Fibroblast of mammary gland (primary cell): ENCODE data around the gene GCG.

Source experiments
- DNase-seq: peaks from one replicate; pipeline ENCODE4 v3.0.0-alpha.2; 2010; ENCODE audit warnings: low read depth
- H3K4me3 ChIP-seq: 2 replicates; pipeline ENCODE4 v1.5.1; 2011; ENCODE audit warnings: low read depth, mild to moderate bottlenecking, low read length, moderate library complexity; ENCODE audit not compliant: control insufficient read depth
- TF ChIP-seq, protein P1 (sequence below): conservative IDR thresholded peaks from 2 replicates; pipeline ENCODE4 v1.5.1; 2011; ENCODE audit warnings: low read depth, low read length, inconsistent platforms; ENCODE audit not compliant: control insufficient read depth, insufficient read depth

GCG gene

DNA sequence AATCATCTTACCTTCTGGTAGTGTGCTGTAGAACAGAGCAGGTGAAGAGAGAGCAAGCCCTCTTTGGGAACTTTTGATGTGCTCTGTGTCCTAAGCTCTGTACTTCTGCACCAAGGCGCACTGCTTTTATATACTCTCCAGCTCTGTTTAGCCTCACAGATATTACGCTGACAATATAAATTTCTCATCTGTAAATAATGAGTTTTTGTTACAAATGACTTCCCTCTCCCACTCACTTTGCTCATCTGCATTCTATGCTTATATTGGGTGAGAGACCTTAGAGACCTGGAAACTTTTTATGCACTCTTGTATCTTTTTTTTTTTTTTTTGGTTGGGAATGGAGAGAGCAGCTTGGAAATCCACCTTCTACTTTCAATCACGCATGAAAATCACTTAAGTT is at the start of gene GCG:
GCG (minus strand) TSS at position 101 of the 400 bp plus-strand sequence. CDS start 3,069 bp downstream, outside the sequence.
- H3K4me3 ChIP-seq: no peak within 1 kb of the TSS
- TF ChIP-seq, protein P1, sequence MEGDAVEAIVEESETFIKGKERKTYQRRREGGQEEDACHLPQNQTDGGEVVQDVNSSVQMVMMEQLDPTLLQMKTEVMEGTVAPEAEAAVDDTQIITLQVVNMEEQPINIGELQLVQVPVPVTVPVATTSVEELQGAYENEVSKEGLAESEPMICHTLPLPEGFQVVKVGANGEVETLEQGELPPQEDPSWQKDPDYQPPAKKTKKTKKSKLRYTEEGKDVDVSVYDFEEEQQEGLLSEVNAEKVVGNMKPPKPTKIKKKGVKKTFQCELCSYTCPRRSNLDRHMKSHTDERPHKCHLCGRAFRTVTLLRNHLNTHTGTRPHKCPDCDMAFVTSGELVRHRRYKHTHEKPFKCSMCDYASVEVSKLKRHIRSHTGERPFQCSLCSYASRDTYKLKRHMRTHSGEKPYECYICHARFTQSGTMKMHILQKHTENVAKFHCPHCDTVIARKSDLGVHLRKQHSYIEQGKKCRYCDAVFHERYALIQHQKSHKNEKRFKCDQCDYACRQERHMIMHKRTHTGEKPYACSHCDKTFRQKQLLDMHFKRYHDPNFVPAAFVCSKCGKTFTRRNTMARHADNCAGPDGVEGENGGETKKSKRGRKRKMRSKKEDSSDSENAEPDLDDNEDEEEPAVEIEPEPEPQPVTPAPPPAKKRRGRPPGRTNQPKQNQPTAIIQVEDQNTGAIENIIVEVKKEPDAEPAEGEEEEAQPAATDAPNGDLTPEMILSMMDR: no peak
- no peak for DNase-seq

DNA sequence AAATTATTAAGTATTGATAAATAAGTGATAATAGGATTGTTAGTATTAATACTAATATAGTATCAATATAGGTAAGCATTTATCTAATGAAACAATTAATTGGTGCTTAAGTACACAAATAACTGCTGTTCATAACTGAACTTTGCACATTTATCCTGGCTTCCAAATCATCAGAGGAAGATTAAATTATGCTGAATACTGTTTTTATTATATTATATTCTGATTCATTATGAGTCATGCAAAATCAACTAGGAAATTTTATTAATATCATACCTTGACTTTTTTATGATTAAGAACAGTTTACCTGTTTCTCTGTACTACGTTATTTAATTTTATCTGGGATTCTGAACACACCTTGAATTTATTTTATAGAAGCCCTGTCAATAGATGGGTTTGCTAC is 48.6 kb upstream of the GCG start:
- no peak for DNase-seq
- H3K4me3 ChIP-seq: no peak overlapping the region
- TF ChIP-seq, protein P1: no peak

DNA sequence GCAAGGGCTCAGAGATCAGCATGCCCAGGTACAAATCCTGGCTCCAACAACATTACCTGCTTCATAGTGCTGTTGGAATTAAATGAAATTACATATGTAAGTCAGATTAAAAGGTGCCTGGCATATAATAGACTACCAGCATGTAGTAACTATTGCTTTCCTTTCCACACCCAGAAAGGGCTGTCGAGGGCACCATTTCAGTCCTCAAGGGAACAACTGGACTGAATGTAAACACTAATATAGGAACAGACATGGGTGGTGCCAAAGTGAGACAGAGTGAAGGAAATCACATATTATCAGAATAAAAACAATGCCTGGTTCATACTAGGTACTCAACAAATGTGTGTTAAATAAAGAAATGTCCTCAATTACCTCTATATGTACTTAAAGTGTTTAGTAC is 47.9 kb upstream of the GCG start:
- DNase-seq: no peak
- TF ChIP-seq, protein P1: no peak
- no peak overlapping the region for H3K4me3 ChIP-seq

DNA sequence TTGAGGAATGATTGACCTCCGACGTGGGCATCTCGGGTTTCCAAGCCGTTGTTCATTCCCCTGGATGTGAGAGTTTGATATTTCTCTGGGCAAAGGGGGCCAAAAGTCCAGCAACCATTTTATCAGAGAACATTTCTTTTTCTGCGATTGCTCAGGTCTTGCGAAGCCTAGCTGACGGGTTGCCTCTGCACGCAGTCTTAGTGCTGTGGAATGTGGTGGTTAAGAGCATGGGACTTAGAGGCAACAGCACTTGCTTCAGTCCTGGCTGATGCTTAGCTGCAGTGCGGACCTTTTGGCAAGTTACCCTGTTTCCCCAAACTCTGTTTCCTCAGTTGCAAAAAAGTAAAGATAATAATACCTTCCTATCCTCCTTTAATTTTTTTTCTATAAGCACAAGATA is 46.2 kb upstream of the GCG start:
- no peak for DNase-seq
- H3K4me3 ChIP-seq: no peak overlapping the region
- TF ChIP-seq, protein P1: no peak

DNA sequence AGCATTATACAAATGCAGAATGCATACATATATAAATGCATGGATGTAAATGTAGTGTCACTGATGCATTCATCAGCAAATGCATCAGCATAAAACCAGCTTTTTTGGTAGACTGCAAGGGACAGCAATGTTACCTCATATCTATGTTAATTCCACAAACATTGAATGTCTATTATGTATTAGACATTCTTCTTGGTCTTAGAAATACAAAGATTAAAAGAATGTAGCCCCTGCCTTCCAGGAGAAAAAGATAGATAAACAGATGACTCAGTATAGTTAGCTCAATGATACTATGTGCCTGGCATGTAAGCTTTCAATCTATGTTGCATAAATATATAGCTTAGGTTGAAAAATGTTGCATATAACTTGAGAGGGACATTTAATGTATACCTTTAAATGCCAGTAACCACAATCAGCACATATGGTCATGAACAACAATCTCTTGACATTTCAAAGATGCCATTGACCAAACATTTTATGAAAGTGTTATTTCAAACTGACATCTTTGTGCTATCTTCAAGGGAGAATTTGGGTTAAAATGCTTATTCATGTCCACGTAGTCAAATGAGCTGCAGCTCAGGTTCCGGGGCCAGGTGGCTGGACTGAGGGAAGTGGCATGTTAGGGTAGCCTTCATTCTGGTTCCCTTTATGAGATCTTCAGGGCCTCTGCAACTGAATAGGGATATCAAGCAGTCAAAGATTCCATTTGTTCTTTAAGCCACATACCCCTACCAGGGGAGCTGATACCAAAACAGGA is 45.2 kb upstream of the GCG start:
- TF ChIP-seq, protein P1: no peak
- DNase-seq: peak; percentile 45
- H3K4me3 ChIP-seq: no peak overlapping the region

DNA sequence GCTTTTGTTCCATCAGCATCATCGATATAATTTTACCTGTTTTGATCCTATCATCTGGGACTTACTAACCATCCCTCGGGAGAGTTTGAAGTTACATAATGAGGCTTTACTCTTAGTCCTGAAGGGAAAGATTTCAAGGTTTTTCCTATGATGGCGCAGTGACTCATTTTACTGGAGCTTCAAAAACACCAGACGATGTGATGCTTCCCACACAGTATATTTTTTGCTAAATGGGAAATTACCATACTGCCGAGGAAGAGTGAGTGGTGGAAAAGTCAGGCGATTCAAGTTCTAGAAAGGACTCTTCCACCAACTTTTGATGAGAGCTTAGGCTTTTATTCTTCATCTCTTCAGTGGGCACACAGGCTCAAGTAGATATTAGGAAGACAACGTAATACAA is 44.6 kb upstream of the GCG start:
- no peak overlapping the region for H3K4me3 ChIP-seq
- peak; percentile 83 for DNase-seq
- TF ChIP-seq, protein P1: no peak
